K562 (cell line): Measurements from ENCODE around the gene MARCHF11. TPM values are rescaled to one million over a fixed set of nuclear protein-coding genes. Genes with fewer than 3 reads are reported as not detected.

ENCODE experiments used
- ATAC-seq: fragments of 200-7000 bp; cut with Tn5 transposase; 3 replicates; pipeline ENCODE4 v1.9.1; 2020; ENCODE audit warnings: moderate library complexity
- BruUV-seq: library from RNA; stranded (reverse); fragments of 400-500 nt; replicated peaks from 2 replicates; lab custom pipeline; 2021; lab: Mats Ljungman, UMichigan
- CTCF ChIA-PET: fragments of 300-600 bp; formaldehyde crosslinking; extraction: SDS; loops from one replicate; lab custom pipeline; 2021; ENCODE audit warnings: low intra/inter-chr PET ratio; lab: Yijun Ruan, JAX
- POLR2A ChIA-PET: fragments of 300-600, 350-650 bp; sonication (Branson Sonifier 250); formaldehyde crosslinking; extraction: SDS; loops from one replicate; lab custom pipeline; 2021; ENCODE audit warnings: antibody characterized with exemption, inconsistent platforms; lab: Yijun Ruan, JAX
- DNase-seq, 4 experiments: peaks; one replicate each; pipeline versions ENCODE4 v3.0.0 to v3.0.0-alpha.2; 2011 to 2018; ENCODE audit warnings: low spot score in 3 of 4, mixed read lengths in 3 of 4; ENCODE audit errors: extremely low read depth in 1 of 4
- FAIRE-seq: peaks from 2 replicates; lab custom pipeline; 2011; peaks lifted over from hg19 to GRCh38; lab: Jason Lieb, UNC
- H2AFZ ChIP-seq: 2 replicates; pipeline ENCODE4 v1.6.0; 2011; ENCODE audit warnings: low read depth, low read length, control low read depth, inconsistent platforms
- H3K27ac ChIP-seq: fragments of 200-600 bp; 3 replicates; pipeline ENCODE4 v1.8.0; 2011; ENCODE audit warnings: low read depth, mild to moderate bottlenecking, control low read depth, inconsistent platforms, low read length, moderate library complexity, mixed read lengths; ENCODE audit errors: extremely low read depth
- H3K27me3 ChIP-seq, 2 experiments: fragments of 300-600 bp in 1 of 2; 2 replicates in 1 of 2; 3 replicates in 1 of 2; pipeline versions ENCODE4 v1.6.0 to v1.8.0; 2011; ENCODE audit warnings: inconsistent platforms in 2 of 2, low read length in 2 of 2, mild to moderate bottlenecking in 1 of 2, mixed read lengths in 1 of 2, moderate library complexity in 1 of 2; ENCODE audit not compliant: control insufficient read depth in 2 of 2, insufficient read depth in 2 of 2
- H3K36me3 ChIP-seq: fragments of 300-600 bp; 3 replicates; pipeline ENCODE4 v1.8.0; 2011; ENCODE audit warnings: mild to moderate bottlenecking, low read length, inconsistent platforms; ENCODE audit not compliant: control insufficient read depth, insufficient read depth
- H3K4me1 ChIP-seq, 2 experiments: fragments of 200-600 bp in 1 of 2; replicated peaks in 1 of 2; 2 replicates in 1 of 2; 3 replicates in 1 of 2; pipeline versions ENCODE4 v1.5.1 to v1.8.0; 2011; ENCODE audit warnings: inconsistent platforms in 2 of 2, low read length in 2 of 2, mild to moderate bottlenecking in 1 of 2, mixed read lengths in 1 of 2, moderate library complexity in 1 of 2; ENCODE audit not compliant: control insufficient read depth in 2 of 2, insufficient read depth in 2 of 2
- H3K4me2 ChIP-seq: 2 replicates; pipeline ENCODE4 v1.6.1; 2011; ENCODE audit warnings: low read length, control low read depth, inconsistent platforms, mixed read lengths; ENCODE audit not compliant: insufficient read depth
- H3K4me3 ChIP-seq: fragments of 200-600 bp; sonication (generic), shearing (Covaris generic); 2 replicates; pipeline ENCODE4 v1.5.1; 2016; ENCODE audit warnings: control low read depth, inconsistent platforms
- H3K79me2 ChIP-seq: fragments of 200-600 bp; 3 replicates; pipeline ENCODE4 v1.8.0; 2011; ENCODE audit warnings: low read length, inconsistent platforms; ENCODE audit not compliant: control insufficient read depth, insufficient read depth
- H3K9ac ChIP-seq, 2 experiments: 2 replicates each; pipeline versions ENCODE4 v1.6.0 to v1.6.1; 2011; ENCODE audit warnings: low read depth in 2 of 2, low read length in 2 of 2, control low read depth in 1 of 2, inconsistent platforms in 1 of 2, mild to moderate bottlenecking in 1 of 2, mixed read lengths in 1 of 2; ENCODE audit not compliant: insufficient read depth in 1 of 2
- H3K9me1 ChIP-seq: one replicate; pipeline ENCODE4 v1.6.0; 2011; ENCODE audit warnings: inconsistent platforms, mild to moderate bottlenecking, low read length, moderate library complexity; ENCODE audit not compliant: control insufficient read depth, insufficient read depth
- H3K9me3 ChIP-seq: replicated peaks from 2 replicates; pipeline ENCODE4 v1.5.1; 2011; ENCODE audit warnings: low read depth, low read length, inconsistent platforms; ENCODE audit not compliant: control insufficient read depth, insufficient read depth
- H4K20me1 ChIP-seq: replicated peaks from 2 replicates; pipeline ENCODE4 v1.6.1; 2011; ENCODE audit warnings: low read length, inconsistent platforms, mixed read lengths; ENCODE audit not compliant: control insufficient read depth, insufficient read depth
- DMBX1 ChIP-seq: fragments of 250-450 bp; sonication (Bioruptor Pico); IDR thresholded peaks from 2 replicates; pipeline ENCODE4 v1.8.0; 2022; ENCODE audit warnings: inconsistent platforms, mild to moderate bottlenecking, moderate library complexity, borderline replicate concordance
- ELF4 ChIP-seq: fragments of 450-650 bp; formaldehyde crosslinking; IDR thresholded peaks from 2 replicates; pipeline ENCODE4 v1.4.0; 2022; ENCODE audit warnings: missing genetic modification characterization
- EWSR1 ChIP-seq: fragments of 450-650 bp; IDR thresholded peaks from 2 replicates; pipeline ENCODE4 v1.6.1; 2018; ENCODE audit warnings: borderline replicate concordance, mild to moderate bottlenecking, low read depth, moderate library complexity; ENCODE audit not compliant: partially characterized antibody
- FOXA1 ChIP-seq: fragments of 450-650 bp; IDR thresholded peaks from 2 replicates; pipeline ENCODE4 v1.6.1; 2016; ENCODE audit warnings: mild to moderate bottlenecking, borderline replicate concordance
- KLF16 ChIP-seq: IDR thresholded peaks from 2 replicates; pipeline ENCODE4 v1.6.1; 2016; ENCODE audit warnings: antibody characterized with exemption
- KLF6 ChIP-seq: fragments of 250-450 bp; sonication (Bioruptor Pico); IDR thresholded peaks from 2 replicates; pipeline ENCODE4 v1.4.0; 2020; ENCODE audit warnings: mild to moderate bottlenecking, moderate library complexity, borderline replicate concordance
- MTF1 ChIP-seq: fragments of 250-450 bp; sonication (Bioruptor Pico); IDR thresholded peaks from 2 replicates; pipeline ENCODE4 v1.9.0; 2021; ENCODE audit warnings: moderate library complexity, mild to moderate bottlenecking, inconsistent platforms, borderline replicate concordance
- MXI1 ChIP-seq: IDR thresholded peaks from 2 replicates; pipeline ENCODE4 v1.6.1; 2011; ENCODE audit warnings: low read depth, mild to moderate bottlenecking, improper control_type of control experiment, low read length
- NFIX ChIP-seq: fragments of 250-450 bp; sonication (Bioruptor Pico); IDR thresholded peaks from 2 replicates; pipeline ENCODE4 v1.4.0; 2020; ENCODE audit warnings: low read depth, mild to moderate bottlenecking, moderate library complexity
- PURB ChIP-seq: sonication (generic); formaldehyde crosslinking; IDR thresholded peaks from 2 replicates; pipeline ENCODE4 v1.9.0; 2021; ENCODE audit warnings: low read depth, mild to moderate bottlenecking, missing genetic modification reagents
- TARDBP ChIP-seq: fragments of 450-650 bp; IDR thresholded peaks from 2 replicates; pipeline ENCODE4 v1.6.1; 2016
- ZNF133 ChIP-seq: fragments of 250-450 bp; sonication (Bioruptor Pico); IDR thresholded peaks from 2 replicates; pipeline ENCODE4 v1.4.0; 2020; ENCODE audit warnings: mild to moderate bottlenecking
- WGBS: fragments of 100-300 bp; shearing (Covaris generic); methylation state at CpG from one replicate; pipeline ENCODE4 v1.1.6; 2016; ENCODE audit warnings: low coverage, mixed read lengths; ENCODE audit not compliant: insufficient coverage; ENCODE audit errors: missing lambda C conversion rate; 5-methylcytosine and 5-hydroxymethylcytosine counted together
- in situ Hi-C: fragments of 300-500 bp; cut with MboI; formaldehyde crosslinking; loops from 4 replicates; pipeline ENCODE4 v1.15.0; 2018; ENCODE audit warnings: inconsistent platforms, mixed read lengths
- intact Hi-C: fragments of 100-400 bp; cut with micrococcal nuclease; formaldehyde crosslinking; loops from 2 replicates; pipeline ENCODE4 v1.14.2; 2022
- polyA plus RNA-seq, 8 experiments: library from polyadenylated mRNA; depleted of rRNA in 4 of 8; stranded (reverse) in 5 of 8; unstranded in 3 of 8; fragments of >200 nt; fragmentation: Nextera tagmentation in 2 of 8; fragmentation: Illumina TruSeq in 1 of 8; extraction: Ambion mirVana in 2 of 8; extraction: Trizol in 1 of 8; gene quantifications; 2 replicates each; pipeline versions ENCODE4 v1.2.1 to v1.2.3, GENCODE V29; 2011 to 2014; ENCODE audit warnings: inconsistent platforms in 1 of 8, missing spikeins in 1 of 8
- total RNA-seq, 7 experiments: library from RNA; depleted of rRNA in 6 of 7; stranded (reverse); fragments of >200 nt in 6 of 7; fragmentation: Illumina TruSeq in 2 of 7; extraction: Trizol in 2 of 7; gene quantifications; 2 replicates each; pipeline versions ENCODE4 v1.2.1 to v1.2.3, GENCODE V29; 2011 to 2021; ENCODE audit warnings: low replicate concordance in 1 of 7
- TF ChIP-seq, protein P1 (sequence below): fragments of 250-450 bp; sonication (Bioruptor Pico); IDR thresholded peaks from 2 replicates; pipeline ENCODE4 v1.5.0; 2020; ENCODE audit warnings: mild to moderate bottlenecking, borderline replicate concordance
- TF ChIP-seq, protein P2 (sequence below): IDR thresholded peaks from 2 replicates; pipeline ENCODE4 v1.6.1; 2016; ENCODE audit warnings: missing genetic modification characterization, missing compliant biosample characterization
- TF ChIP-seq, protein P3 (sequence below): fragments of 250-450 bp; sonication (Bioruptor Pico); IDR thresholded peaks from 2 replicates; pipeline ENCODE4 v1.4.0; 2020

The MARCHF11 gene
- total and polyA plus RNA-seq, 9 of the 15 experiments (the other 6 are each of a cell fraction or from before 2014, with no cell fraction given): not detected

DNA sequence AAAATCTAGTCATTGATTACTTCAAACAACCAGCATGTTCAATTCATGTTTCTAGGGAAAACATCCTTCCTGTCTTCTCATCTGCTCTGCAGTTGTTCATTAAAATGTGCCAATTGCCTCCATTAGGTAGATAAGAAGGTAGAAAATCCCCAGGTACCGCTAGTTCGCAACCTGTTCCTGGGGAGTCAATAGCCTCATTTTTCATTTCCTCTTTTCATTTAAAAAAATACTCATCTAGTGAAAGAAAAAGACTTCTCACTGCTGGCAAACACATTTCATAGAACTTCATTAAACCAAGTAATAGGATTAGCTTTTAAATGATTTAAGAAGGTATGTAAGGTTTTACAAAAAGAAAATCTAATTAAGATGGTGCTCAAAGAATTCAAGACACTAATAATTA lies 113.3 kb downstream of the MARCHF11 start:
- in situ Hi-C loops: no loop called here
- BruUV-seq: no TSS peak
- H3K4me2 ChIP-seq: no peak overlapping the region
- ChIA-PET CTCF (no interaction called here), POLR2A (no interaction called here)
- DNase-seq: no peak
- no peaks in the 10 kb centered on the region for H3K9me1 ChIP-seq
- H3K4me3 ChIP-seq: no peak overlapping the region
- no peaks in the 10 kb centered on the region for H4K20me1 ChIP-seq
- no peak for ATAC-seq
- H3K4me1 ChIP-seq: no peaks in the 10 kb centered on the region
- no peak overlapping the region for H3K27ac ChIP-seq
- H3K9me3 ChIP-seq: no peaks in the 10 kb centered on the region
- no peaks in the 10 kb centered on the region for H3K79me2 ChIP-seq
- no peak overlapping the region for H2AFZ ChIP-seq
- intact Hi-C loops: no loop called here
- H3K36me3 ChIP-seq: no peaks in the 10 kb centered on the region
- no peak for FAIRE-seq
- no peak overlapping the region for H3K9ac ChIP-seq
- WGBS: 3% methylated on average over 2 of the region's 2 CpGs
- no peaks in the 10 kb centered on the region for H3K27me3 ChIP-seq
- TF ChIP-seq EWSR1: no peak
- no peak for TF ChIP-seq TARDBP
- TF ChIP-seq FOXA1: no peak
- no peak for TF ChIP-seq PURB (CRISPR knock-in tag)
- TF ChIP-seq, protein P1, sequence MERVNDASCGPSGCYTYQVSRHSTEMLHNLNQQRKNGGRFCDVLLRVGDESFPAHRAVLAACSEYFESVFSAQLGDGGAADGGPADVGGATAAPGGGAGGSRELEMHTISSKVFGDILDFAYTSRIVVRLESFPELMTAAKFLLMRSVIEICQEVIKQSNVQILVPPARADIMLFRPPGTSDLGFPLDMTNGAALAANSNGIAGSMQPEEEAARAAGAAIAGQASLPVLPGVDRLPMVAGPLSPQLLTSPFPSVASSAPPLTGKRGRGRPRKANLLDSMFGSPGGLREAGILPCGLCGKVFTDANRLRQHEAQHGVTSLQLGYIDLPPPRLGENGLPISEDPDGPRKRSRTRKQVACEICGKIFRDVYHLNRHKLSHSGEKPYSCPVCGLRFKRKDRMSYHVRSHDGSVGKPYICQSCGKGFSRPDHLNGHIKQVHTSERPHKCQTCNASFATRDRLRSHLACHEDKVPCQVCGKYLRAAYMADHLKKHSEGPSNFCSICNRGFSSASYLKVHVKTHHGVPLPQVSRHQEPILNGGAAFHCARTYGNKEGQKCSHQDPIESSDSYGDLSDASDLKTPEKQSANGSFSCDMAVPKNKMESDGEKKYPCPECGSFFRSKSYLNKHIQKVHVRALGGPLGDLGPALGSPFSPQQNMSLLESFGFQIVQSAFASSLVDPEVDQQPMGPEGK (CRISPR knock-in tag): no peak
- no peak for TF ChIP-seq ELF4 (CRISPR knock-in tag)
- TF ChIP-seq KLF6 (CRISPR knock-in tag): no peak
- no peak for TF ChIP-seq KLF16
- TF ChIP-seq, protein P2, sequence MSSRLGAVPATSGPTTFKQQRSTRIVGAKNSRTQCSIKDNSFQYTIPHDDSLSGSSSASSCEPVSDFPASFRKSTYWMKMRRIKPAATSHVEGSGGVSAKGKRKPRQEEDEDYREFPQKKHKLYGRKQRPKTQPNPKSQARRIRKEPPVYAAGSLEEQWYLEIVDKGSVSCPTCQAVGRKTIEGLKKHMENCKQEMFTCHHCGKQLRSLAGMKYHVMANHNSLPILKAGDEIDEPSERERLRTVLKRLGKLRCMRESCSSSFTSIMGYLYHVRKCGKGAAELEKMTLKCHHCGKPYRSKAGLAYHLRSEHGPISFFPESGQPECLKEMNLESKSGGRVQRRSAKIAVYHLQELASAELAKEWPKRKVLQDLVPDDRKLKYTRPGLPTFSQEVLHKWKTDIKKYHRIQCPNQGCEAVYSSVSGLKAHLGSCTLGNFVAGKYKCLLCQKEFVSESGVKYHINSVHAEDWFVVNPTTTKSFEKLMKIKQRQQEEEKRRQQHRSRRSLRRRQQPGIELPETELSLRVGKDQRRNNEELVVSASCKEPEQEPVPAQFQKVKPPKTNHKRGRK (tag): no peak
- TF ChIP-seq NFIX: no peak
- TF ChIP-seq ZNF133 (CRISPR knock-in tag): no peak
- TF ChIP-seq DMBX1 (CRISPR knock-in tag): no peak
- no peak for TF ChIP-seq MTF1 (CRISPR knock-in tag)
- TF ChIP-seq, protein P3, sequence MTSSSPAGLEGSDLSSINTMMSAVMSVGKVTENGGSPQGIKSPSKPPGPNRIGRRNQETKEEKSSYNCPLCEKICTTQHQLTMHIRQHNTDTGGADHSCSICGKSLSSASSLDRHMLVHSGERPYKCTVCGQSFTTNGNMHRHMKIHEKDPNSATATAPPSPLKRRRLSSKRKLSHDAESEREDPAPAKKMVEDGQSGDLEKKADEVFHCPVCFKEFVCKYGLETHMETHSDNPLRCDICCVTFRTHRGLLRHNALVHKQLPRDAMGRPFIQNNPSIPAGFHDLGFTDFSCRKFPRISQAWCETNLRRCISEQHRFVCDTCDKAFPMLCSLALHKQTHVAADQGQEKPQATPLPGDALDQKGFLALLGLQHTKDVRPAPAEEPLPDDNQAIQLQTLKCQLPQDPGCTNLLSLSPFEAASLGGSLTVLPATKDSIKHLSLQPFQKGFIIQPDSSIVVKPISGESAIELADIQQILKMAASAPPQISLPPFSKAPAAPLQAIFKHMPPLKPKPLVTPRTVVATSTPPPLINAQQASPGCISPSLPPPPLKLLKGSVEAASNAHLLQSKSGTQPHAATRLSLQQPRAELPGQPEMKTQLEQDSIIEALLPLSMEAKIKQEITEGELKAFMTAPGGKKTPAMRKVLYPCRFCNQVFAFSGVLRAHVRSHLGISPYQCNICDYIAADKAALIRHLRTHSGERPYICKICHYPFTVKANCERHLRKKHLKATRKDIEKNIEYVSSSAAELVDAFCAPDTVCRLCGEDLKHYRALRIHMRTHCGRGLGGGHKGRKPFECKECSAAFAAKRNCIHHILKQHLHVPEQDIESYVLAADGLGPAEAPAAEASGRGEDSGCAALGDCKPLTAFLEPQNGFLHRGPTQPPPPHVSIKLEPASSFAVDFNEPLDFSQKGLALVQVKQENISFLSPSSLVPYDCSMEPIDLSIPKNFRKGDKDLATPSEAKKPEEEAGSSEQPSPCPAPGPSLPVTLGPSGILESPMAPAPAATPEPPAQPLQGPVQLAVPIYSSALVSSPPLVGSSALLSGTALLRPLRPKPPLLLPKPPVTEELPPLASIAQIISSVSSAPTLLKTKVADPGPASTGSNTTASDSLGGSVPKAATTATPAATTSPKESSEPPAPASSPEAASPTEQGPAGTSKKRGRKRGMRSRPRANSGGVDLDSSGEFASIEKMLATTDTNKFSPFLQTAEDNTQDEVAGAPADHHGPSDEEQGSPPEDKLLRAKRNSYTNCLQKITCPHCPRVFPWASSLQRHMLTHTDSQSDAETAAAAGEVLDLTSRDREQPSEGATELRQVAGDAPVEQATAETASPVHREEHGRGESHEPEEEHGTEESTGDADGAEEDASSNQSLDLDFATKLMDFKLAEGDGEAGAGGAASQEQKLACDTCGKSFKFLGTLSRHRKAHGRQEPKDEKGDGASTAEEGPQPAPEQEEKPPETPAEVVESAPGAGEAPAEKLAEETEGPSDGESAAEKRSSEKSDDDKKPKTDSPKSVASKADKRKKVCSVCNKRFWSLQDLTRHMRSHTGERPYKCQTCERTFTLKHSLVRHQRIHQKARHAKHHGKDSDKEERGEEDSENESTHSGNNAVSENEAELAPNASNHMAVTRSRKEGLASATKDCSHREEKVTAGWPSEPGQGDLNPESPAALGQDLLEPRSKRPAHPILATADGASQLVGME (CRISPR knock-in tag): no peak
- no peak for TF ChIP-seq MXI1
